ENCODE measurements around the gene RTEL1.

- TF ChIP-seq CTCF (IDR thresholded peaks at IDR 0.05; ENCODE audit: poor library complexity, severe bottlenecking) (no peak), SMC3 (conservative IDR thresholded peaks at IDR 0.05; ENCODE audit: poor library complexity) (no peak), EP300 (conservative IDR thresholded peaks at IDR 0.05; ENCODE audit: poor library complexity, severe bottlenecking) (no peak), EZH2 (IDR thresholded peaks at IDR 0.05; ENCODE audit: borderline replicate concordance, insufficient read depth, low read length, poor library complexity, severe bottlenecking) (no peak), REST (IDR thresholded peaks at IDR 0.05; ENCODE audit: borderline replicate concordance) (no peak), MXI1 (conservative IDR thresholded peaks at IDR 0.05; ENCODE audit: poor library complexity, severe bottlenecking) (no peak), RAD21 (conservative IDR thresholded peaks at IDR 0.05) (no peak)
Observed at GRCh38 chr20:63687419-63688178, 29.5 kb downstream of the RTEL1 start.
